ENCODE results near the gene DNM3.

DNA sequence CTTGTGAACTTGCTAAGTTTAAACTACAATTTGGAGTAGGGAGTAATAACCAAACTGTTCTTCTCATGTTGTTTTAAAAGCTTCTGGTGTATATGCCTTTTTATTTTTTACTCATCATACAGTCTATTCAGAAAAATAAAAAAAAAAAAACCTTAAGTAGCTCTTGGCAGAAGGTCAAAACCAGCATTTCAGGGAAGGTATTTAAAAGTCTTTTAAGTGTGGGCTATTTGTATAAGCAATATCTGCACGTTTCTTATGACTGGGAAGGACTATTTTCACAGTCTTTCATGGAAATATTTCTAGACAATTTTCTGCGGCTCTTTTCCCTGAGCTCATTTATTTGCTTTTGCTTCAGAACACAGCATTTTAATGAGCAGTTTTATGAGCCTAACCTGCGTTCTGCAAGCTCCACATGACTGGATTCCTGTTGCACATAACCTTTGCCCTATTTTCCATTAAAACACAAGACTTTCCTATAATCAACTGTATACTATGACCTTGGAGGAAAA lies 518.2 kb downstream of the DNM3 start:
- peak; percentile 96 for TF ChIP-seq EP300 (IDR thresholded peaks at IDR 0.05; ENCODE audit: borderline replicate concordance)
- peak; percentile 15; the same call in 1 of the 2 replicates for TF ChIP-seq RAD21 (IDR thresholded peaks at IDR 0.05; ENCODE audit: low read depth)
- no peak for TF ChIP-seq YY1 (IDR thresholded peaks at IDR 0.05; ENCODE audit: low read depth)
- TF ChIP-seq FOXM1 (IDR thresholded peaks at IDR 0.05; ENCODE audit: borderline replicate concordance, low read depth), result peak; percentile 90
- TF ChIP-seq CEBPB (IDR thresholded peaks at IDR 0.05), result peak; percentile 57
- TF ChIP-seq, protein P1, sequence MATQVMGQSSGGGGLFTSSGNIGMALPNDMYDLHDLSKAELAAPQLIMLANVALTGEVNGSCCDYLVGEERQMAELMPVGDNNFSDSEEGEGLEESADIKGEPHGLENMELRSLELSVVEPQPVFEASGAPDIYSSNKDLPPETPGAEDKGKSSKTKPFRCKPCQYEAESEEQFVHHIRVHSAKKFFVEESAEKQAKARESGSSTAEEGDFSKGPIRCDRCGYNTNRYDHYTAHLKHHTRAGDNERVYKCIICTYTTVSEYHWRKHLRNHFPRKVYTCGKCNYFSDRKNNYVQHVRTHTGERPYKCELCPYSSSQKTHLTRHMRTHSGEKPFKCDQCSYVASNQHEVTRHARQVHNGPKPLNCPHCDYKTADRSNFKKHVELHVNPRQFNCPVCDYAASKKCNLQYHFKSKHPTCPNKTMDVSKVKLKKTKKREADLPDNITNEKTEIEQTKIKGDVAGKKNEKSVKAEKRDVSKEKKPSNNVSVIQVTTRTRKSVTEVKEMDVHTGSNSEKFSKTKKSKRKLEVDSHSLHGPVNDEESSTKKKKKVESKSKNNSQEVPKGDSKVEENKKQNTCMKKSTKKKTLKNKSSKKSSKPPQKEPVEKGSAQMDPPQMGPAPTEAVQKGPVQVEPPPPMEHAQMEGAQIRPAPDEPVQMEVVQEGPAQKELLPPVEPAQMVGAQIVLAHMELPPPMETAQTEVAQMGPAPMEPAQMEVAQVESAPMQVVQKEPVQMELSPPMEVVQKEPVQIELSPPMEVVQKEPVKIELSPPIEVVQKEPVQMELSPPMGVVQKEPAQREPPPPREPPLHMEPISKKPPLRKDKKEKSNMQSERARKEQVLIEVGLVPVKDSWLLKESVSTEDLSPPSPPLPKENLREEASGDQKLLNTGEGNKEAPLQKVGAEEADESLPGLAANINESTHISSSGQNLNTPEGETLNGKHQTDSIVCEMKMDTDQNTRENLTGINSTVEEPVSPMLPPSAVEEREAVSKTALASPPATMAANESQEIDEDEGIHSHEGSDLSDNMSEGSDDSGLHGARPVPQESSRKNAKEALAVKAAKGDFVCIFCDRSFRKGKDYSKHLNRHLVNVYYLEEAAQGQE (IDR thresholded peaks at IDR 0.05; ENCODE audit: low read depth), result no peak
- TF ChIP-seq, protein P2, sequence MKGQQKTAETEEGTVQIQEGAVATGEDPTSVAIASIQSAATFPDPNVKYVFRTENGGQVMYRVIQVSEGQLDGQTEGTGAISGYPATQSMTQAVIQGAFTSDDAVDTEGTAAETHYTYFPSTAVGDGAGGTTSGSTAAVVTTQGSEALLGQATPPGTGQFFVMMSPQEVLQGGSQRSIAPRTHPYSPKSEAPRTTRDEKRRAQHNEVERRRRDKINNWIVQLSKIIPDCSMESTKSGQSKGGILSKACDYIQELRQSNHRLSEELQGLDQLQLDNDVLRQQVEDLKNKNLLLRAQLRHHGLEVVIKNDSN (IDR thresholded peaks at IDR 0.05), result peak; percentile 75
- TF ChIP-seq EGR1 (IDR thresholded peaks at IDR 0.05), result no peak
